SK-N-MC (cell line): ENCODE data around the gene RTKN2.

Source experiments
- DNase-seq: peaks from one replicate; pipeline ENCODE4 v3.0.0-alpha.2; 2011; ENCODE audit warnings: low read depth, low spot score
- H3K27ac ChIP-seq: fragments of 200-600 bp; sonication (generic); 2 replicates; pipeline ENCODE4 v1.5.1; 2016; ENCODE audit warnings: mixed run types
- H3K36me3 ChIP-seq: fragments of 200-600 bp; sonication (generic); 2 replicates; pipeline ENCODE4 v1.6.1; 2017; ENCODE audit warnings: antibody characterized with exemption, low read length, mixed read lengths; ENCODE audit not compliant: insufficient read depth
- H3K4me3 ChIP-seq: fragments of 200-600 bp; sonication (generic); 2 replicates; pipeline ENCODE4 v1.5.1; 2016
- H3K9ac ChIP-seq: fragments of 200-600 bp; sonication (generic); 2 replicates; pipeline ENCODE4 v1.8.0; 2017; ENCODE audit warnings: mixed run types, mixed read lengths; ENCODE audit not compliant: insufficient read length
- H3K9me3 ChIP-seq: fragments of 200-600 bp; sonication (generic); 2 replicates; pipeline ENCODE4 v1.6.1; 2017; ENCODE audit warnings: low read depth, mild to moderate bottlenecking, antibody characterized with exemption, low read length, moderate library complexity, mixed read lengths
- EZH2 ChIP-seq: fragments of 200-600 bp; sonication (generic); IDR thresholded peaks from one replicate; pipeline ENCODE4 v1.6.1; 2017; ENCODE audit warnings: antibody characterized with exemption
- FOXP2 ChIP-seq: optimal IDR thresholded peaks from 2 replicates; pipeline ENCODE3; 2011; ENCODE audit warnings: mild to moderate bottlenecking, moderate library complexity; ENCODE audit not compliant: insufficient read depth; ENCODE audit errors: extremely low read length, control extremely low read depth
- POLR2AphosphoS5 ChIP-seq: IDR thresholded peaks from 2 replicates; pipeline ENCODE4 v1.6.1; 2012; ENCODE audit warnings: mild to moderate bottlenecking, low read depth, low read length, borderline replicate concordance

RTKN2 gene

GRCh38 chr10:62266611-62267010 is 2.0 kb downstream of the RTKN2 start:
- no peak for DNase-seq
- no peaks in the 10 kb centered on the region for H3K9me3 ChIP-seq
- H3K36me3 ChIP-seq = peaks cover 10% of the 10 kb centered on the region; the same call in 1 of the 2 replicates
- no peak overlapping the region for H3K9ac ChIP-seq
- H3K4me3 ChIP-seq = peak overlapping the region; percentile 87
- H3K27ac ChIP-seq = no peak overlapping the region
- no peak for TF ChIP-seq EZH2
- no peak for TF ChIP-seq POLR2AphosphoS5
- TF ChIP-seq FOXP2 = no peak

DNA sequence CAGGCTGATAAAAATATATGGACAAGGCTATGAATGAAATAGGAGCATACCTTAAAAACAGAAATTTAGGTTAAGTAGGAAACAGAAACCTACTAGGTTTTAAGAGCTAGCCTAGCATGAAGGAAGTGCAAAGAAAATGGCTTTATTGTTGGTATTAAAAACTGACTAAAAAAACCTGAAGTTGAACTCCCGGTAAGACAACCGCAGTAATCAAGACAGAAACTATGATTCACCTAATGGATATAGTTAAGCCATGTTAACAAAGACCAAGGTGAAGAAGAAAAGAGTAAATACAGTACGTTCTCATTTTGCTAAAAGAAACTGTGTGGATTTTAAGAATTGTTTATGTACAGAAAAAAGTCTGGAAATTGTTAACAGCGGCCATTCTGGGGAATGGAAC is 2.5 kb downstream of the RTKN2 start:
- TF ChIP-seq EZH2 (no peak), FOXP2 (no peak), POLR2AphosphoS5 (no peak)
- Histone ChIP-seq H3K27ac (no peak overlapping the region), H3K9me3 (no peaks in the 10 kb centered on the region), H3K36me3 (peaks cover 12% of the 10 kb centered on the region; the same call in 1 of the 2 replicates), H3K4me3 (no peak overlapping the region), H3K9ac (no peak overlapping the region)
- DNase-seq = no peak

GRCh38 chr10:62264702-62265436 is 3.8 kb downstream of the RTKN2 start:
- Histone ChIP-seq H3K36me3 (peaks cover 25% of the 10 kb centered on the region), H3K4me3 (peak overlapping the region; percentile 33), H3K9ac (no peak overlapping the region), H3K27ac (0 out of 2 replicates have a peak overlapping the region, but pooled peaks have one; percentile 16), H3K9me3 (no peaks in the 10 kb centered on the region)
- no peak for TF ChIP-seq FOXP2
- TF ChIP-seq POLR2AphosphoS5 = no peak
- no peak for TF ChIP-seq EZH2
- no peak for DNase-seq

- H3K9me3 ChIP-seq = no peaks in the 10 kb centered on the region
- 0 out of 2 replicates have a peak overlapping the region, but pooled peaks have one; percentile 33 for H3K4me3 ChIP-seq
- DNase-seq = no peak
- no peak overlapping the region for H3K9ac ChIP-seq
- TF ChIP-seq FOXP2 (no peak), EZH2 (no peak), POLR2AphosphoS5 (no peak)
- H3K27ac ChIP-seq = 0 out of 2 replicates have a peak overlapping the region, but pooled peaks have one; percentile 16
- peaks cover 32% of the 10 kb centered on the region for H3K36me3 ChIP-seq
These were observed 4.5 kb downstream of the RTKN2 start for GRCh38 chr10:62264126-62264525.

- H3K9me3 ChIP-seq = no peaks in the 10 kb centered on the region
- peaks cover 44% of the 10 kb centered on the region for H3K36me3 ChIP-seq
- DNase-seq = no peak
- no peak for TF ChIP-seq FOXP2
- TF ChIP-seq EZH2 = no peak
- no peak for TF ChIP-seq POLR2AphosphoS5
- H3K9ac ChIP-seq = no peak overlapping the region
- H3K4me3 ChIP-seq = no peak overlapping the region
- no peak overlapping the region for H3K27ac ChIP-seq
These were observed 7.0 kb downstream of the RTKN2 start for GRCh38 chr10:62261666-62262065.

DNA sequence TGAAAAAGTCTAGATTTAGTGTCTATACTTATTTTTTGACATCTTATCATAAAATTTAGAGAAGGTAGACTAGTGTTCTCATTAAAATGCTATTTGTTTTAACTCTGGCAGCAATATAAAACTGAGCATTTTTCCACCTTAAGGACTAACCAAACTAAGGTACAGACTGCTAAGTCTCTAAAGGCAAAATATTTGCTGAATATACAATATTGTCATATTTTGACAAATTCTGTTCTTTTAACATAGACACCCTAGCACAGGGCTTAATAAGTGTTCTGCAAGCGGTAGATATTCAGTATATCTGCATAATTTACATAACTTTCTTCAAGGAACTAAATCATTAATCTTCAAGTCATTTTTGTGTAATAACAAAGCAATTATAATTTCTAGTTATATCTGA is 8.6 kb downstream of the RTKN2 start:
- no peak for DNase-seq
- no peak overlapping the region for H3K27ac ChIP-seq
- TF ChIP-seq EZH2 (no peak), POLR2AphosphoS5 (no peak), FOXP2 (no peak)
- no peaks in the 10 kb centered on the region for H3K9me3 ChIP-seq
- no peak overlapping the region for H3K4me3 ChIP-seq
- peaks cover 47% of the 10 kb centered on the region for H3K36me3 ChIP-seq
- H3K9ac ChIP-seq = no peak overlapping the region

DNA sequence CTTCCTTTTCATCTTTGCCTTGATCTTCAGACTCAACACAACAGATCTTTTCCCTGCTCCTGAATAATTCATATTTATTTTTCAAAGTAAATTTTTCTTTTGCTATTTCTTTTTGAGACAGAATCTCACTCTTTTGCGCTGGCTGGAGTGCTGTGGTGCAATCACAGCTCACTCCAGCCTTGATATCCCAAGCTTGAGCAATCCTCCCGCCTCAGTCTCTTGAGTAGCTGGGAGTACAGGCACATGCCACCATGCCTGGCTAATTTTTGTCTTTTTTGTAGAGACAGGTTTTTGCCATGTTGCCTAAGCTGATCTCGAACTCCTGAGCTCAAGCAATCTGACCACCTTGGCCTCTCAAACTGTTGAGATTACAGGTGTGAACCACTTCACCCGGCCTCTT is 9.2 kb downstream of the RTKN2 start:
- no peak overlapping the region for H3K4me3 ChIP-seq
- no peak for DNase-seq
- no peak overlapping the region for H3K9ac ChIP-seq
- TF ChIP-seq POLR2AphosphoS5 (no peak), FOXP2 (no peak), EZH2 (no peak)
- no peak overlapping the region for H3K27ac ChIP-seq
- H3K36me3 ChIP-seq = peaks cover 47% of the 10 kb centered on the region
- no peaks in the 10 kb centered on the region for H3K9me3 ChIP-seq

GRCh38 chr10:62258926-62259325 is 9.7 kb downstream of the RTKN2 start:
- H3K36me3 ChIP-seq = peaks cover 50% of the 10 kb centered on the region
- DNase-seq = no peak
- no peak overlapping the region for H3K27ac ChIP-seq
- TF ChIP-seq EZH2 (no peak), FOXP2 (no peak), POLR2AphosphoS5 (no peak)
- no peak overlapping the region for H3K4me3 ChIP-seq
- no peak overlapping the region for H3K9ac ChIP-seq
- no peaks in the 10 kb centered on the region for H3K9me3 ChIP-seq

DNA sequence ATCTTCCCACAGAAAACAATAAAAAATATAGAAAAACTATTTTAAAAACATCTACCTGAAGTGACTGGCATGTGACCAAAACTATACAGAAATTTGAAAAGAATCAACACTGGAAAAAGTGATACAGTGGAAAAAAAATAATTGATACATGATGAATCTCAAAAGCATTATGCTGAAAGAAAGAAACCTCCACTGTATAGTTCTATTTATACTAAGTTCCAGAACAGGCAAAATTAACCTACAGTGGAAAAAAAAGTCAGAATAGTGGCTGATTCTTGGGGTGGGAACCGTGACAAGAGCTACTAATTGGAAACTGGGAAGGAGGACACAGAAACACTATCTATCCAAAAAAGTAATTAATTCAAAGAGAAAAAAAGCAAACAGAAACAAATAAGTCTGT is 14.9 kb downstream of the RTKN2 start:
- Histone ChIP-seq H3K27ac (0 out of 2 replicates have a peak overlapping the region, but pooled peaks have one; percentile 13), H3K9me3 (no peaks in the 10 kb centered on the region), H3K9ac (no peak overlapping the region), H3K4me3 (no peak overlapping the region), H3K36me3 (peaks cover 14% of the 10 kb centered on the region)
- no peak for DNase-seq
- no peak for TF ChIP-seq FOXP2
- no peak for TF ChIP-seq POLR2AphosphoS5
- no peak for TF ChIP-seq EZH2
